ENCODE measurements around the gene ARHGAP44.

ARHGAP44 gene

GRCh38 chr17:13025258-13025627 lies 235.9 kb downstream of the ARHGAP44 start:
- Histone ChIP-seq H3K36me3 (ENCODE audit: control insufficient read depth, insufficient read depth, low read length) (no peaks in the 10 kb centered on the region), H3K27me3 (replicated peaks; ENCODE audit: control insufficient read depth, insufficient read depth, low read length, poor library complexity, severe bottlenecking) (no peaks in the 10 kb centered on the region), H3K9me3 (ENCODE audit: control insufficient read depth, low read length) (no peaks in the 10 kb centered on the region), H3K4me3 (ENCODE audit: insufficient read depth, low read depth, low read length, poor library complexity, severe bottlenecking) (no peak overlapping the region), H3K27ac (ENCODE audit: insufficient read depth, low read length, poor library complexity, severe bottlenecking) (no peak overlapping the region), H3K4me1 (ENCODE audit: control insufficient read depth, insufficient read depth, low read length, poor library complexity, severe bottlenecking) (no peaks in the 10 kb centered on the region)
- DNase-seq, result no peak

DNA sequence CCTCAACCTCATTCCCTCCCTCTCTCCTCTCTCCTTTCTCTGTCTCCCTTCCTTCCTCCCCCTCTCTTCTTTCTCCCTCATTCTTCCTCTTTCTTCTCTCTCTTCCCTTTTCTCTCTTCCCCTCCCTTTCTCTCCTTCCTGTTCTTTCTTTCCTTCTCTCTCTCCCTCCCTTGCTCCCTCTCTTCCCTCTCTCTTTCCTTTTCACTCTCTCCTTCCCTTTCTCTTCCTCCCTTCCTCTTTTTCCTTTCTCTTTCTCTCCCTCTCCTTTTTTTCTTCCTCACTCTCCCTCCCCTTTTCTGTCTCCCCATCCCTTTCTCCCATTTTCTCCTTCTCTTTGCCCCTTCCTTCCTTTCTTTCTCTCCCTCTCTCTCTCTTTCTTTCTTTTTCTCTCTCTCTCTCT lies 236.4 kb downstream of the ARHGAP44 start:
- Histone ChIP-seq H3K27ac (ENCODE audit: insufficient read depth, low read length, poor library complexity, severe bottlenecking) (no peak overlapping the region), H3K36me3 (ENCODE audit: control insufficient read depth, insufficient read depth, low read length) (no peaks in the 10 kb centered on the region), H3K27me3 (replicated peaks; ENCODE audit: control insufficient read depth, insufficient read depth, low read length, poor library complexity, severe bottlenecking) (no peaks in the 10 kb centered on the region), H3K4me3 (ENCODE audit: insufficient read depth, low read depth, low read length, poor library complexity, severe bottlenecking) (no peak overlapping the region), H3K9me3 (ENCODE audit: control insufficient read depth, low read length) (no peaks in the 10 kb centered on the region), H3K4me1 (ENCODE audit: control insufficient read depth, insufficient read depth, low read length, poor library complexity, severe bottlenecking) (no peaks in the 10 kb centered on the region)
- DNase-seq, result no peak

DNA sequence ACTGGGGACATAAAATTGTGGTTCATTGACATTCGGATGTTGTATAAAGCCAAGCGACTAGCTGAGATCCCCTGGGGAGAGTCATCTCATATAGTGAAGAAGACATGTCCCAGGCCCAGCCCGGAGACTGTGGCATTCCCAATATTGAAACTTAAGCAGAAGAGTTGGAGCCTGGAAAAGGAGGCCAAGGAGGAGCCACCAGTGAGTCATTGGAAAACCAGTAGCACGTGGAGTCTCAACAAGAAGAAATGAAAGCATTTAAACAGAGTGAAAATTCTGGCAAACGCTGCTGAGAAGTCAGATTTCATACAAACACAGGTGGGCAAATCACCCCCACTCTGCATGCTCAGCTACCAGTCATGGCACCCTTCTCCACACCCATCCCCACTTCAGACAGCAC lies 237.9 kb downstream of the ARHGAP44 start:
- H3K36me3 ChIP-seq (ENCODE audit: control insufficient read depth, insufficient read depth, low read length), result no peaks in the 10 kb centered on the region
- no peak for DNase-seq
- H3K27ac ChIP-seq (ENCODE audit: insufficient read depth, low read length, poor library complexity, severe bottlenecking), result no peak overlapping the region
- no peaks in the 10 kb centered on the region for H3K4me1 ChIP-seq (ENCODE audit: control insufficient read depth, insufficient read depth, low read length, poor library complexity, severe bottlenecking)
- no peaks in the 10 kb centered on the region for H3K9me3 ChIP-seq (ENCODE audit: control insufficient read depth, low read length)
- no peak overlapping the region for H3K4me3 ChIP-seq (ENCODE audit: insufficient read depth, low read depth, low read length, poor library complexity, severe bottlenecking)
- H3K27me3 ChIP-seq (replicated peaks; ENCODE audit: control insufficient read depth, insufficient read depth, low read length, poor library complexity, severe bottlenecking), result no peaks in the 10 kb centered on the region

DNA sequence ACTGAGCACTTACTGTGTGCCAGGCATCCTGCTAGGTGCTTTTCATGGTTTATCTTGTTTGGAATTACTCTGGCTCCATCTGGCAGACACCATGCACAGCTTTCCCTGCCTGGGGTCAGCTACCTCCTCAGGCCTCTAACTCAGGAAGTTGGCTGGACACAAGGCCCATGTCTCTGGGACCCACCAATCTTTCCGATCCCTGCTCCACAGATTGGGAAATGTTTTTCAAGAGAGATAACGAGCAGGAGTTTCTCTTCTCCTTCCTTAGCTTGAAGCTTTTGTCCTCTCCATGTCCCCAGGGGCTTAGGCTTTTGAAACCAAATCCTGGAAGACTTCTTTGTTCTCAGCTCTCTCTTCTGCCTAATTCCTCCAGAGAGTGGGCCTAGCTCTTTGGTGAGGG lies 240.0 kb downstream of the ARHGAP44 start:
- DNase-seq, result no peak
- no peaks in the 10 kb centered on the region for H3K4me1 ChIP-seq (ENCODE audit: control insufficient read depth, insufficient read depth, low read length, poor library complexity, severe bottlenecking)
- no peaks in the 10 kb centered on the region for H3K36me3 ChIP-seq (ENCODE audit: control insufficient read depth, insufficient read depth, low read length)
- H3K9me3 ChIP-seq (ENCODE audit: control insufficient read depth, low read length), result no peaks in the 10 kb centered on the region
- H3K27me3 ChIP-seq (replicated peaks; ENCODE audit: control insufficient read depth, insufficient read depth, low read length, poor library complexity, severe bottlenecking), result no peaks in the 10 kb centered on the region
- no peak overlapping the region for H3K4me3 ChIP-seq (ENCODE audit: insufficient read depth, low read depth, low read length, poor library complexity, severe bottlenecking)
- H3K27ac ChIP-seq (ENCODE audit: insufficient read depth, low read length, poor library complexity, severe bottlenecking), result no peak overlapping the region

GRCh38 chr17:13030056-13030455 lies 240.8 kb downstream of the ARHGAP44 start:
- no peaks in the 10 kb centered on the region for H3K36me3 ChIP-seq (ENCODE audit: control insufficient read depth, insufficient read depth, low read length)
- no peak overlapping the region for H3K27ac ChIP-seq (ENCODE audit: insufficient read depth, low read length, poor library complexity, severe bottlenecking)

DNA sequence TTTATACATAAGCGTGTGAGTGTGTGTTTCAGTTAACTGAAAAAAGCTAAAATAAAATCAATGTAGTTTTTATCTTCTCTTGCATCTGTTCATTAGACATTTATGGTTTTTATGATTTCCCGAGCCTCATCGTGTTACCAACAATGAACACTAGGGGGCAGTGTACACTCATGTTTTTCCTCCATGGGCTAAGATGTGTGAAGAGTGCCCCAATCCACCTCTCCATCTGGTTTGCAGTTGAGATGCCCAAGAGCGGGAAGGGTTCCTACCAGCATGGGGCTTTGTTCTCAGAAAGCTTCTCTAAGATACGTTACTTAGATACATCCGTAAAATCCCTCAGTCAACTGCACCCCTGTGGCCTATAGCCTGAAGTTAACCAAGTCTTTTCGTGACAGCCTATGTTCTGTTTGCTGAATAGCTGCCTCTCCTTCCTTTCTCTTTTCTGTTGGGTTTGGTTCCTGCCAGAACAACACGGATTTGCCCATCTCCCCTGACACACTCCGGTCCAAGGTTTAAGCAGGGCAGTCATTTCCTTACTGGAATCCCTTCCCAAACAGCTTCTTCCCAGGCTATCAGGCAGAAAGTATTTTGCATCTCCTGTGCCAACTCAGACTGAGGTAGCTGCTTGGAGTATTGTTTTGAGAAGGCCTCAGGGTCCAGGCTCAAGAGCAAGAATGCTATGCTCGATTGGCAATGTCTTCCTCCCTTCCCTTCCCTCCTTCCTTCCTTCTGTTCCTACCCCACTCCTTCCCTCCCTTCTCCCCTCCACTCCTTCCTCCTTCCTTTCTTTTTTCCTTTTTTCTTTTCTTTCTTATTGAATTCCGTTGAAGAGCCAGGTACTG lies 241.4 kb downstream of the ARHGAP44 start:
- no peaks in the 10 kb centered on the region for H3K9me3 ChIP-seq (ENCODE audit: control insufficient read depth, low read length)
- H3K36me3 ChIP-seq (ENCODE audit: control insufficient read depth, insufficient read depth, low read length), result no peaks in the 10 kb centered on the region
- DNase-seq, result peak in 2 of 3 donors; percentile 6 to 22
- no peaks in the 10 kb centered on the region for H3K4me1 ChIP-seq (ENCODE audit: control insufficient read depth, insufficient read depth, low read length, poor library complexity, severe bottlenecking)
- no peaks in the 10 kb centered on the region for H3K27me3 ChIP-seq (replicated peaks; ENCODE audit: control insufficient read depth, insufficient read depth, low read length, poor library complexity, severe bottlenecking)
- H3K4me3 ChIP-seq (ENCODE audit: insufficient read depth, low read depth, low read length, poor library complexity, severe bottlenecking), result no peak overlapping the region
- H3K27ac ChIP-seq (ENCODE audit: insufficient read depth, low read length, poor library complexity, severe bottlenecking), result no peak overlapping the region

More at GRCh38 chr17:13030056-13030455, 240.8 kb downstream of the ARHGAP44 start:
- no peak overlapping the region for H3K4me3 ChIP-seq (ENCODE audit: insufficient read depth, low read depth, low read length, poor library complexity, severe bottlenecking)
- no peaks in the 10 kb centered on the region for H3K27me3 ChIP-seq (replicated peaks; ENCODE audit: control insufficient read depth, insufficient read depth, low read length, poor library complexity, severe bottlenecking)
- H3K4me1 ChIP-seq (ENCODE audit: control insufficient read depth, insufficient read depth, low read length, poor library complexity, severe bottlenecking), result no peaks in the 10 kb centered on the region
- DNase-seq, result no peak
- no peaks in the 10 kb centered on the region for H3K9me3 ChIP-seq (ENCODE audit: control insufficient read depth, low read length)

DNA sequence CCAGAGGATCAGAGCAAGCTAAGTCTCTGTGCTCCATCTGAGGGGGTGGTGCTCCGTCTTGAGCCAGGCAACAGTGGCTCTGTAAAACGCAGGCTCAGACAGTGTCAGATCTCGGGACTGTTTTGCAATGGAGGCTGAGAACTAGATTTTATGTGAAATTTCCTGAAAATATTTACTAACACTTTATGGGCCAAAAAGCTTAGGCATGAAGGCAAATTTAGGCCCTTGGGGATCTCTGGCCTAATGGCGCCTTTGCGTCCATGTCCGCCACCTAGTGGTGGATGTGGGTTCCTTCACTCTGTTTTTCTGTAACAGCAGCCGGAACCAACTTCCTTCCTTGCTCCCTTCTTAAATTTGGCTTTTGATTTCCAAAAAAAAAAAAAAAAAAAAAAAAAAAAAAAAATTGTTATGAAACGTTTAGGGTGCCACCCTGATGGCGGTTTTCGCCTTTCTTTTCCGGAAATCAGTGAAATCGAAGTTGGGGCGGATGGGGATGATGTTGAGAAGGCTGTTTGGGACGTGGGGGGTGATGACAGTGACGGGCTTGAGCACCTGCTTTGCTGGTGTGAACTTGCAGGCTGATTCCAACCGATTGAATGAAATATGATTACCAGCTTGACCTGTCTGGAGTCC lies 242.5 kb downstream of the ARHGAP44 start:
- no peaks in the 10 kb centered on the region for H3K4me1 ChIP-seq (ENCODE audit: control insufficient read depth, insufficient read depth, low read length, poor library complexity, severe bottlenecking)
- no peaks in the 10 kb centered on the region for H3K9me3 ChIP-seq (ENCODE audit: control insufficient read depth, low read length)
- no peak overlapping the region for H3K4me3 ChIP-seq (ENCODE audit: insufficient read depth, low read depth, low read length, poor library complexity, severe bottlenecking)
- H3K27me3 ChIP-seq (replicated peaks; ENCODE audit: control insufficient read depth, insufficient read depth, low read length, poor library complexity, severe bottlenecking), result no peaks in the 10 kb centered on the region
- no peak overlapping the region for H3K27ac ChIP-seq (ENCODE audit: insufficient read depth, low read length, poor library complexity, severe bottlenecking)
- no peaks in the 10 kb centered on the region for H3K36me3 ChIP-seq (ENCODE audit: control insufficient read depth, insufficient read depth, low read length)
- DNase-seq, result peak in 2 of 3 donors; percentile 9 to 23

- Histone ChIP-seq H3K27ac (ENCODE audit: insufficient read depth, low read length, poor library complexity, severe bottlenecking) (no peak overlapping the region), H3K4me3 (ENCODE audit: insufficient read depth, low read depth, low read length, poor library complexity, severe bottlenecking) (no peak overlapping the region), H3K27me3 (replicated peaks; ENCODE audit: control insufficient read depth, insufficient read depth, low read length, poor library complexity, severe bottlenecking) (no peaks in the 10 kb centered on the region), H3K36me3 (ENCODE audit: control insufficient read depth, insufficient read depth, low read length) (no peaks in the 10 kb centered on the region), H3K4me1 (ENCODE audit: control insufficient read depth, insufficient read depth, low read length, poor library complexity, severe bottlenecking) (no peaks in the 10 kb centered on the region), H3K9me3 (ENCODE audit: control insufficient read depth, low read length) (no peaks in the 10 kb centered on the region)
- no peak for DNase-seq
Measured at GRCh38 chr17:13035420-13035819, 246.1 kb downstream of the ARHGAP44 start.

GRCh38 chr17:13036751-13037150 lies 247.5 kb downstream of the ARHGAP44 start:
- H3K4me3 ChIP-seq (ENCODE audit: insufficient read depth, low read depth, low read length, poor library complexity, severe bottlenecking), result no peak overlapping the region
- no peaks in the 10 kb centered on the region for H3K27me3 ChIP-seq (replicated peaks; ENCODE audit: control insufficient read depth, insufficient read depth, low read length, poor library complexity, severe bottlenecking)
- no peak for DNase-seq
- no peak overlapping the region for H3K27ac ChIP-seq (ENCODE audit: insufficient read depth, low read length, poor library complexity, severe bottlenecking)
- H3K36me3 ChIP-seq (ENCODE audit: control insufficient read depth, insufficient read depth, low read length), result no peaks in the 10 kb centered on the region
- no peaks in the 10 kb centered on the region for H3K9me3 ChIP-seq (ENCODE audit: control insufficient read depth, low read length)
- H3K4me1 ChIP-seq (ENCODE audit: control insufficient read depth, insufficient read depth, low read length, poor library complexity, severe bottlenecking), result no peaks in the 10 kb centered on the region

- DNase-seq, result no peak
- H3K27me3 ChIP-seq (replicated peaks; ENCODE audit: control insufficient read depth, insufficient read depth, low read length, poor library complexity, severe bottlenecking), result no peaks in the 10 kb centered on the region
- no peaks in the 10 kb centered on the region for H3K4me1 ChIP-seq (ENCODE audit: control insufficient read depth, insufficient read depth, low read length, poor library complexity, severe bottlenecking)
- no peak overlapping the region for H3K27ac ChIP-seq (ENCODE audit: insufficient read depth, low read length, poor library complexity, severe bottlenecking)
- H3K4me3 ChIP-seq (ENCODE audit: insufficient read depth, low read depth, low read length, poor library complexity, severe bottlenecking), result no peak overlapping the region
- H3K9me3 ChIP-seq (ENCODE audit: control insufficient read depth, low read length), result no peaks in the 10 kb centered on the region
- no peaks in the 10 kb centered on the region for H3K36me3 ChIP-seq (ENCODE audit: control insufficient read depth, insufficient read depth, low read length)
Measured at GRCh38 chr17:13038931-13039665, 249.8 kb downstream of the ARHGAP44 start.
